HG03460 (cell line): ENCODE results near the gene GBX1.

ENCODE experiments used
- ATAC-seq: cut with Tn5 transposase; IDR thresholded peaks from one replicate; pipeline ENCODE4 v1.9.1; 2021; ENCODE audit not compliant: unreplicated experiment

The GBX1 gene

DNA sequence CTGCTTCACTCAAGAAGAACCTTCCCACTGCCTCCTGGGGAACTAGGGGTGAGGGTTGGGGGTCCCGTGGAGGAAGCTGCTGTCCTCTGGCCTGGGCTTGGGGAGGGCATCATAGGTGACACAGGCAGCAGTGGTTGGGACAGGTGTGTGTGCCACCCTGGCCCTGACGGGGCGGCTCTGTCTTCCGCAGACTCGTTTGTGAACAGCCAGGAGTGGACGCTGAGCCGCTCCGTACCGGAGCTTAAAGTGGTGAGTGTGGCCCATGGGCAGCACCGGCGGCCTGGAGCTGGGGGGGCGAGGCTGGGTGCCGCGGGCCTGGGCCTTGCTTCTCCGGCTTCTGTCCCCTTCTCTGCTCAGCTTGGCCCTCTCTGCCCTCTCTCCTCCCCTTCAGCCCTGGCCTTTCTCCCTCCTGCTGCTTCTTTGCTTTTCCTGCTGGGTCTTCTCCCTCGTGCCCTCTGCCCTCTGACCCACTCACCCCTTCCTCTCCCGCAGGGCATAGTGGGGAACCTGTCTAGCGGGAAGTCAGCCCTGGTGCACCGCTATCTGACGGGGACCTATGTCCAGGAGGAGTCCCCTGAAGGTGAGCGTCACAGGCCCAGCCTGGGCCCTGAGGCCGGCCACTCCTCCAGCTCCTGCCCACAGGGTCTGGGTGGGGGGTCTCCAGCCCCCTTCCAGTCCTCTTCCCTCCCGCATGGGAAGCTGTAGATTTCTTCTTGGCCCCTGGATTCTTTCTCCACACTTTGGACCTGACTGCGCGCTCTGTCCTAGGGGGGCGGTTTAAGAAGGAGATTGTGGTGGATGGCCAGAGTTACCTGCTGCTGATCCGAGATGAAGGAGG lies 50.7 kb downstream of the GBX1 start:
- no peak for ATAC-seq

GRCh38 chr7:151115836-151116418 lies 51.6 kb downstream of the GBX1 start:
- ATAC-seq, result no peak

GRCh38 chr7:151115121-151115835 lies 52.2 kb downstream of the GBX1 start:
- ATAC-seq, result no peak

DNA sequence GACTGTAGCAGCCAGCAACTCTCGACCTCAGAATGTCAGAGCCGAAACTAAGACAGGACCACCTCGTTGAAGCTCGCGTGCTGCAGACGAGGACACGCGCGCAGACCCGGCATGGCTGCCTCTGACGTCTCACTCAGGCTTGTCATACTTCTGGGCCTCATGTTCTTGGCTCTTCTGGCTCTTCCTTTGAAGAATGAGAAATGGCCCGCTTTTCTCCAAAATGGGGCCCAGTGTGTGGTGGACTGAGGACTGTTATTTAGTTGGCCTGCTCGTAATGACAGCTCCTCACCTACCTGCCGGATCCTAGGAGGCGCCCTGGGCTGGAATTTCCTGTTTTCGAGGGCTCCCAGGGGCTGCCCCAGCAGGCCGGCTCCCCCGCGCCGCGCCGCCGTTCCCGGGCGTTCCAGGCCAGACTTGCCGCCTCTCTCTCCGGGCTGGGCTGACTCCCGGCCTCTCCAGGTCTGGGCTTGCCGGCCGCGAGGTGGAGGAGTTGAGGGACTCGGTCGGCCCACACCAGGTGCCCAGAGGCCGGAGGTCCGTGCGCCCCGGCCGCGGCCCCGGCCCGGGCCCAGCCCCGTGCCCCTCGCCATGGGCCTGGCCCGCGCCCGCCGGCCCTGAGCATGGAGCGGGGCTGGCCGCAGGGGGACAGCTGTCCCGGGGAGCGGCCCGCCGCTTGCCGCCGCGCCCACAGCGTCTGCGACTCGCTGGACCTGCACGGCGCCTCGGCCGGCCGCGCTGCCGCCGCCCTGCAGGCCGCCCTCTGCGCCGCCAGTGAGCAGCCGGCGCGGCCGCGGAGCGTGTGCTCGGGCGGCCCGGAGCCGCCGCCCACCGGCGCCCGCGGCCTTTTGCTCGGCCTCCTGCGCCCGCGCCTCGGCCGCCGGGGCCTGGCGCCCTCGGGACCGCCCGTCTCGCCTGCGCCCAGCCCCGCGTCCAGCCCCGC lies 53.1 kb downstream of the GBX1 start:
- no peak for ATAC-seq

- ATAC-seq, result no peak
Measured at GRCh38 chr7:151113344-151114150, 53.9 kb downstream of the GBX1 start.

DNA sequence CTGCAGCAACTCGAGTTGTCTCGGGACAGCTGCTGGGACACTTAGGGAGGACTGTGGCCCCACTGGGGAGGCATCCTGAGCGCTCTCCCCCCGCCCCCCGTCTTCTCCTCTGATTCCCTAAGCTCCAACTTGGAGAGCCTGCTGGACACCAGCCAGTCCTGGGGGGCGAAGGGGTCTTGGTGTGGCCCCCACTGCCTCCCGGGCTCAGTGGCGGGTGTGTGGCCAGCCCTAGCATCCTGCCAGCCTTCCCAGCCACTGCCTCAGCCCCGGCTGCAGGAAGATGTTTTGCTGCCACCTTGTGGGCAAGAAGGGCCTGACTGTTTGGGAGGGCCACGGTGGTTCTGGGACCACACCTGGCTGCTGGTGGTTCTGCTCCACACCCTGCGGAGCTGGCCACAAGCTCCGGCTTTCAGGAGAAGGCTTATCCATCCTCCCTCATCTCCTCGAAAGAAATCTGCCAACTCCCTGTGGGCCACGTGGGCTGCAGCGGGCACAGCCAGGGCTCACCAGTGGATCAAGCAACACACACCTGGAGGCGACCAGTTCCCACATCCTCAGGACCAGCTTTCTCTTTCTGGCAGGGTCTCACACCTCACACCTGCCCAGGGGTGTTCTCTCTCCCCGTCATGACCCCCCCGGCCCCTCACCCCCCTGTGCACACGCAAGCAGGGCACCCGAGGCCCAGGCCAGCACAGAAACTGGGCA lies 56.4 kb downstream of the GBX1 start:
- ATAC-seq, result peak; percentile 71

DNA sequence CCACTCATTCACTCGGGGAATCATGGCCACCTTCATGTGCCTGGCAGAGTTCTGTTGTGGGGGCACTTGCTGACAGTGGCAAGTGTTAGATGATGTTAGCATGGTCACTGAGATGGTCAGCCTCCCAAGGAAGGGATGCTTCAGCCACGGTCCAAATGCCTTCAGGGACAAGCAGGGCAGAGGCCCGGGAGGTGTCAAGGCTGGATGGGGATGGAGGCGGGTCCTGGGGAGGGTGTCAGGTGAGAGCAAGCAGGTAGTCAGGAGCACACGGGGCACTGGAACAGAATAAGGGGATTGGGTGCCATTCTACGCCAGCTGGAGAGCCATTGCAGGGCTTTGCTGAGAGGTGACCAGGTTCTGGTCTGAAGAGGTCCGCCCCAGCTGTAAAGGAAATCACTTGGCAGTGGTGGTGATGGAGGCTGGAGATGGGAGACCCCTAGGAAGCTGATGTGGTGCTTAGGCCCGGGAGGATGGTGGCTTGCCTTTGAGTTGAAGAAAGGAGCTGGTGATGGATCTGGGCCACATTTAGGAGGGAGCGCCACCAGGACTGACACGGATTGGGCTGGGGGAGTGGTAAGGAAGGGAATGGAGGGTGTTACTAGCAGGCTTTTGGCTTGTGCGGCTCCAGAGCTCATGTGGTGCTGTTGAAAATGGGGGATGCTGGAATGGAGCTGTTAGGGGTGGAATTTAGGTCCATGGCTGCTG lies 57.1 kb downstream of the GBX1 start:
- ATAC-seq, result no peak

DNA sequence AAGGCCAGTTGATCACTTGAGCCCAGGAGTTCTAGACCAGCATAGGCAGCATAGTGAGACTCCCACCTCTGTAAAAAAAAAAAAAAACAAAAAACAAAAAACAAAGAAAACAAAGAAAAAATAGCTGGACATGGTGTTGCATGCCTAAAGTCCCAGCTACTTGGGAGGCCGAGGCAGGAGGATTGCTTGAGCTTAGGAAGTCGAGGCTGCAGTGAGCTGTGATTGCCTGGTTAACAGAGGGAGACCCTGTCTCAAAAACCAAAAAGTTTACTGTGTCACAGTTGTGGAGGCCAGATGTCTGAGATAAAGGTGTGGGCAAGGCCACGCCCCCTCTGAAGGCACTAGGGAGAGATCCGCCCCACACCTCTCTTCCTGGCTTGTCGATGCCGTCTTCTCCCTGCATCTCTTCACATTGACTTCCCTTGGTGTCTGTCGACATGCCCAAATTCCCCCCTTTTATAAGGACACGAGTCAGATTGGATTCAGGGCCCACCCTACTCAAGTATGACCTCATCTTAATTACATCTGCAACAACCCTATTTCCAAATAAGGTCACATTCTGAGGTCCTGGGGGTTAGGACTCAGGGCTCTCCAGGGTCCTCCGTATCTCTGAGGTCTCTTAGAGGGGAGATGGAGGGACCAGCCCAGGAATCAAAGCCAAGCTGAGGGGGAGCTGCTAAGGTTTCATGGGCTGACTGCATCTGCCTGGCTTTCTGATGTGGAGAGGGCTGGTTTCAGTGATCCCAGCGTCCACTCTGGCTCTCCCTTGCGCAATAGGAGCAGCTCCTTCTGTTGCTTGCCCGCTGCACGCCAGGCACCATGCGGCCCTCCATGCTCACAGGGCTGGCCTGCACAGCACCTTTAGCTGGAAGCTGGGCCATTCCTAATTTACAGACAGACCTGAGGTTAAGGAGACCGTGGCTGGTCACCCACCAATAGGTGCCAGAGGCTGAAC lies 58.1 kb downstream of the GBX1 start:
- no peak for ATAC-seq

GRCh38 chr7:151107882-151108281 lies 59.6 kb downstream of the GBX1 start:
- no peak for ATAC-seq

DNA sequence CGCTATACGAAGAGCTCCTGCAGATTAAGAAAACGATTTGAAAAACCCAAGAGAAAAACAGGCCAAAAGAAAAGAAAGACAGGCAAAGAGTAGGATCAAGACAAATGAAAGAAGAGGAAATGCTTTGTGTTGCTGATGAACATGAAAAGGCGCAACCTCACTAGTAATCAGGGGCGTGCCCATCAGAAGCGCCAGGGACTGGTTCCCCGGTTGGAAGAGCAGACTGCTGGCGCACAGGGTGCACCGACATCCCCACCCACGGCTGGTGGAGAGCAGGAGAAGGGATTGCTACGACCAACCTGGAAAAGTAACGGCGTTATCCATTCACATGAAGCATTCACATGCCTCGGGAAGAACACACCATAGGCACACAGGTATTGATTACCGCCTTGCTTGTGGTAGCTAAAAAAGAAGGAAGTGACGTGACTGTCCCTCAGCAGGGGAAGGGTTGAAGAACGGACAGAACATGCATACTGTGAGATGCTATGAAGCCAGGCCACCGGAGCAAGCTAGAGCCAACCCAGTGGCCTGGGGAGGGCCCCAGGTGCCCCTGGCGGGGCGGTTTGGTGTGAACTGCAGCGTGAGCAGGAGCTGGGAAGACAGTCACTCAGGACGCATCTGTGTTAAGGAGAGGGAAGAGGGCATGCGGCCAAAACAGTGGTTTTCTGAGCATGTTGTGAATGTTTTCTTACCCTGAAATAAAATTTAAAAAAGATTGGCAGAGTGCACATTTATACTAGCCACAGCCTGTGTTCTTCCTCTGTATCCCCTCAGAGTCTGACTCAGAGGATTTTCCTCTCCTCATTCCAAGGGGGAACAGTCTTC lies 62.9 kb downstream of the GBX1 start:
- no peak for ATAC-seq

DNA sequence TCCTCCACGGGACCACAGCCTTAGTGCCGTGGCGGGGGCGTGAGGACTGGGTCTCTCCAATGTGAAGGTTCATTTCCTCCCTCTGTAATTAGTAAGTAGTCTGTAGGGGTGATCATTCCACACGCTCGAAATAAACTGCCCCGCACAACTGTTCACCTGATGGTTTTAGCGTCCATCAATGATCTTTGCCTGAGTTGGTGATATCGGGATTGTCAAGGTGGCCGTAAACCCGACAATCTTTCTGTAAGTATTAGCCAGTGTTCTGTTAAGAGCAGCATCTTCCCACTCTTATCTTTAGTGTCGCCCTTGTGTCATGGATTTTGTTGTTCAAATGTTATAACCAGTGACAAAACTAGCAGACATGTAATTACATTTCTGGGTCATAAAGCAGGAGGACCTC lies 63.5 kb downstream of the GBX1 start:
- ATAC-seq, result no peak

- ATAC-seq, result no peak
Measured at GRCh38 chr7:151102991-151103390, 64.5 kb downstream of the GBX1 start.

GRCh38 chr7:151101621-151102396 lies 65.7 kb downstream of the GBX1 start:
- ATAC-seq, result no peak

DNA sequence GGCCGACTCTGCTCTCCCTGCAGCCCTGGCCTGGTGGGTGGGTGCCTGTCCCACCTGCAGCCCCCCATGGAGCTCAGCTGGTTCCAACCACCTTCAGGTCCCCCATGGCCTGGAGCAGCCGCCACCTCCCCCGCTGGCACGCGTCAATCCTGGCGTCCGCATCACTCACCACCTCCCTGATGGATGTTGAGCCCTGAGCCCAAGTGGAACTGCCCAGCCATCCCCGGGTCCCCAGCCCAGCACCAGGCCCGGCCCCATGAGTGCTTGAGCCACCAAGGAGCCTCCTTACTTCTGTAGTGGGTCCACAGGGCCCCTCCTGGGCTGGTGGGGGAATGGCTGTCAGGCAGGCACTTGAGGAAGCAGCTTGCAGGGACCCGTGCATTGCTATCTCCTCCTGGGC lies 66.6 kb downstream of the GBX1 start:
- ATAC-seq, result no peak

DNA sequence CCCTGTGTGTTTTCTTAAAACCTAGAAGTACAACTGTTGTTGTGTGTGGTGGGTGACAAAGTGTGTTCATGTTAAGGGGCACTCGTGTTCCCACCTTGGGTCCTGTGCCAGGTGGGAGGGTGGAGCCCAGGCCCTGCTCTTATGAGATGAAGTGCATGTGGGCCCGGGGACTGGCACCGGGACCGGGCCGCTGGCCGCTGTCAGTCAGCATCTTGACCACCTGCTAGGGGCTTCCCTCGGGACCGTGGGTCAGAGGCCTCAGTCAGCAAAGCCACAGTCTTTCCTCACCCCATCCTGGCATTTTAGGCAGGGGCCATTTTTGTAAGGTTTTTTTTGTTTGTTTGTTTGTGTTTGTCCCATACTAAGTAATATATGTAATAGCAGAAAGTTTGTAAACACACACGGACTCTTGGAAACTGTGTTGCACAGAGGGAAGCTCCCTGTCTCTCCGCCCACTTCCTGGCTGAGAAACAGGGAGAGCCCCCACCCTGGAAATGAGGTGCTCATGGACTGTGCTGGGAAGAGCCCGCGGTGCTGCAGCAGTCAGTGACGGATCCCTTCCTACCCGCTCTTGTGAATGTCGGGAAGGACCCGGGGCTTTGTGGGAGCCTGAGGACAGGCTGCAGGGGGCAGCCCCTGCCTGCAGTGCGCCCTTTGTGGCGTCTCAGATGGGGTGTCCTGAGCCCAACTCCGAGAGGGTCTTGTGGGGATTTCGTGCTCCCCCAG lies 67.8 kb downstream of the GBX1 start:
- ATAC-seq, result no peak
